ENCODE measurements around the gene C10orf88.

The C10orf88 gene, protein sequence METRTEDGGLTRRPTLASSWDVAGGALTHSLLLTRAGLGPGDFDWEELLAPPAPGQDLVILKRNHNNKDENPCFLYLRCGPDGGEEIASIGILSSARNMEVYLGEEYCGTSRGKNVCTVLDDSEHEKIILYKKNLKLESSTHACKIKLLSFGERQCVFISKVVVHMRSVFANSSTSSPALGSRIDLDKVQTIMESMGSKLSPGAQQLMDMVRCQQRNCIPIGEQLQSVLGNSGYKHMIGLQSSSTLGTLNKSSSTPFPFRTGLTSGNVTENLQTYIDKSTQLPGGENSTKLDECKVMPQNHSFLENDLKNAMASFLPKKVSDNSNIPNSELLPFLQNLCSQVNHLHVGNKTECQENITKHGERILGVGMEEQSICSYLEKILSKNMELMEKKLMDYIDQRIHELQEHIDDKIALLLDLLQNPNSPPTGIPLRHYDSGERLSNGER

DNA sequence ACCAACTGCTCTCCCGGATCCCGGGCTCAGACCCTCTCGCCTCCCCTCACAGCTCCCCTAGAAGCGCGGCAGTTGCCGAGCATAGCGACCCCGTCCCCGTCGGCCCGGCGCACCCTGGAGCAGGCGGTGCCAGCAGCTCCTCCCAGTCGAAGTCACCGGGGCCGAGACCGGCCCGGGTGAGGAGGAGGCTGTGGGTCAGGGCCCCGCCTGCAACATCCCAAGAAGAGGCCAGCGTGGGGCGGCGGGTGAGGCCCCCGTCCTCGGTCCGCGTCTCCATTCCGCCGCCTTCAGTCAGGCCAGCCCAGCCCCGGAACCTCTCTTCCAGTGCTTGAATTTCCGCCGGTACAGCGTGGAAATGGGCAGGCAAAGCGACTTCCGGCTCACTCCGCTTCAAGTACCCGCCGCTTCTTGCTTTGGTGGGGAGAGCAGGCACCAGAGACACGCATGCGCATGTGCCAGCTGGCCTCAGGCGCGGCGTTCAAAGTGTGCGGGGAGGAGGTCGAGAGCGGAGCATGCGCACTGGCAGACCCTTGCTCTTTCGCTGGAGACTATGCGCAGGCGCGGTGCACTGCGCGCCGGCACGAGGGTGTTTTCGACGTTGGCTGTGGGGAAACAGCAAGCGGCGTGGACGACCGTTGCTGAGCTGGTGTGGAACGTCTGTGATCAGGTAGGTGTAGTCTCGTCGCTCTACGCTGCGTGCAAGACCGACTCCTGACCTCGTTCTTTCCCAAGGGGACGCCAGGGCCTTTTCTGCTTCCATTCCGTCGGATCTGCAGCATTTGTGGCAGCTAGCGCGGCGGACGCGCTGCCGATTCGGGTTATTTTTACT, at the start of gene C10orf88:
C10orf88 (minus strand) TSS at position 326 of the 829 bp plus-strand sequence; CDS start at position 277, 49 bp downstream.
- DNase-seq: peak; percentile 99

DNA sequence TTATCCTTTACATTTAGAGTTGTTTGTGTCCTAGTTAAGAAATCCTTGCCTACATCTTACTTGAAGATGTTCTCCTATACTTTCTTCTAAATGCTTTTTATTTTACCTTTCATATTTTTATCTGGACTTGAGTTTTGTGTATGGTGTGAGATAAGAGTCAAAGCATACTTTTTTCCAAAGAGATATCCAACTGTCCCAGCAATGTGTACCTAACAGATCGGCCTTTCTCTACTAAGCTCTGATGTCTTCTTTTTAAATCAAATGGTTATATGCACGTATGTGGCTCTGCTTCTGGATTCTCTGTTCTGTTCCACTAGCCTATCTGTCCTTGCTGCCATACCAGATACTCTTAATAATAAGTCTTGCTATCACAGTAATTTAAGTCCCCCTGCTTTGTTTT, 47.3 kb upstream of the C10orf88 start:
- DNase-seq: no peak

DNA sequence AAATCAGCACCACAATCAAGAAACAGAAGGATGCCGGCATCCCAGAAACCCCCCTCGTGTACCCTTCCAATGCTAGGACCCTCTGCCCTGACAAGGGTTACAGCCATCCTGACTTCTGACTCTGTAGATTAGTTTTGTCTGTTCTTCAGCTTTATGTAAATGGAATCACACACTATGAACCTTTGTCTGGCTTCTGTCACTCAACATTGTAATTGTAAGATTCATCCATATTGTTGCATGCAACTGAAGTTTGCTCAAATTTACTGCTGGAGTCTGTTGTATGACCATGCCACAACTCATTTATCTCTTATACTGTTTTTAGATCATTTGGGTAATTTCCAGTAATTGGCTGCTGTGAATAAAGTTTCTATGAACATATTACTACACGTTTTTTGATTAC, 46.1 kb upstream of the C10orf88 start:
- no peak for DNase-seq

DNA sequence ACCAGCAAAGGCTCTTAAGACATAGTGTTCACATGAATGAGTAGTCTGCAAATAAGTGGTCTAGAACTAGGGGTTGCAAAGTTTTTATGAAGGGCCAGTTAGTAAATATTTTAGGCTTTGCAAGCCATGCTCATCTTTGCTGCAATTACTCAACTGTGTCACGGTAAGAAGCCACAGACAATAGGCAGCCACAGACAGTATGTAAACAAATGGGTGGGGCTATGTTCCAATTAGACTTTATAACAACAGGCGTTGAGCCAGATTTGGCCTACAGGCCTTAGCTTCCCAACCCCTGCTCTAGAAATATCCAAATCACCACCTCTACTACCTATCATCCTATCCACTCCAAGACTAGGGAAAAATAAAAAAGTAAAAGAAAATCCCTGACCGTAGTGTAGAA, 45.3 kb upstream of the C10orf88 start:
- DNase-seq: no peak

DNA sequence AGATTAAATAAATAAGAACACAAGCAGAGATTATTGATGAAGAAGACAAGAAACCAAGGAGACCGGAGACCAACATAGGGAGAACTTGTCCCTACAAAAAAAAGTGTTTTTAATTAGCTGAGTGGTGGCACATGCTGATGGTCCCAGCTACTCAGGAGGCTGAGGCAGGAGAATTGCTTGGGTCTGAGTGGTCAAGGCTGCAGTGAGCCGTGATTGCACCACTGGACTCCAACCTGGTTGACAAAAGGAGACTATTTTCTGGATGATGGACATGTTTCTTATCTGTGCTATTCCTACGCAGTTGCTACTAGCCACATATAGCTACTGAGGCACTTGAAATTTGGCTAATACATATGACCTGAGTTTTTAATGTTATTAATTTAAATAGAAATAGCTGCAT, 44.9 kb upstream of the C10orf88 start:
- no peak for DNase-seq

- DNase-seq: no peak
These were observed 44.4 kb upstream of the C10orf88 start for GRCh38 chr10:122998360-122998917.

GRCh38 chr10:122997864-122998263, 43.8 kb upstream of the C10orf88 start:
- no peak for DNase-seq

DNA sequence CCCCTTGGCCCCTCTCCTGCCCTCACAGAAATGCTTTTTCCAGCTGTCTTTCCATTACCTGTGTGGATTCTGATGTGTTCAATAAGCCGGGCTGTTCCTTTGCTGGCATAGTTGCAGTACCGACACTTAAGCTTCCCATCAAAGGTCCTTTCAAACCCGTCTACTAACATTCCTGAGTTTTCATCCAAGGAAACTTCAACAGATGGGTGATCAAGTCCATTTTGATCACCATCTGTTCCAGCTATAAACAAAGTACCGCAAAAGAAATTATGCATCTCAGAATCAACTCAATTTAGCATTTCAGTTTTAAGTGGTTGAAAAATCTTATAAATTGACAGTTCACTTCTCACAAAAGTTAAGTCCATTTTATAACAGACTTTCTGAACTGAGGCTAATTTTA, 41.9 kb upstream of the C10orf88 start:
- no peak for DNase-seq

- no peak for DNase-seq
These were observed 39.8 kb upstream of the C10orf88 start for GRCh38 chr10:122993797-122994336.

DNA sequence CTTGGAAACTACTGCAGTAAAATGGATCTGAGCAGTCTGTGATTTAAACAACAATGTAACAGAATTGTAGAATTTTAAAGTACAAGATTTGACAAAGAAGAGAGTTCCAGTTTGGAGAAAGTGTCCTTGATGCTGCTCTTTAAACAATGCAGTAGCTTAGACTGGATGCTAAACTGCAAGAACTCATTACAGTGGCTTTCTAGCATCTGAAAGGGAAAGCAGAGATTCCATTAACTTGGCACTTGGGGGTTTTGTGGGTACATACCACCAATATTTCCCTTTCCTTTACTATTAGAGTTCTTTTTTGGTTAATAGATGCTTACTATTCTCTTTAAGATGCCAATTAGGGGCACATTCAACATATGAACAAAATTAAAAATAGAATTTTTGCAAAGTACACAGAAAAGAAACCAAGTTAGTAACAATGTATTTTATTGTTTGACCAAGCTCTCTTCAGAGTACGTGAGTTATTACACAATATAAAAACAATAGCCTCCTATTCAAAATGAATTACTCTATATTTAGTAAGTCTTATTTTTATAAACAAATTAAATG, 38.1 kb upstream of the C10orf88 start:
- no peak for DNase-seq

DNA sequence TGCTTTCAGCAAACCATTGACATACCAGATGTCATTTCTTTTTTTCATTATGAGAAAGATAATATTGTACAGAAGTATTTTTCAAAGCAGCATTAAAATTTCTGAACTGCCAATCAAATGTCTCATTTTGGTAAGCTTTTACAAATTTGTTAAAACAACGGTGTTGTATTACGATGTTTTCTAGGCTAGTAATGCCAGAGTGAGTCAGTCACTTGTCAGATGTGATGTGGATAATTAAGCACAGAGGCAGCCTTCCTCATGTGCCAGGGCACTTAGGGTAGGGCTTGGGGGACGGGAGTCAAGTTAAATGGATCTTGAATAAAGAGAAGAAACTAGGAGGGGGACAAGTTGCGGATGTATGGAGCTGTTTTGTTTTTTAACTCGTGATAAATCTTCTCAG, 36.3 kb upstream of the C10orf88 start:
- no peak for DNase-seq

GRCh38 chr10:122988501-122988900, 34.5 kb upstream of the C10orf88 start:
- no peak for DNase-seq

- no peak for DNase-seq
These were observed 32.3 kb upstream of the C10orf88 start for GRCh38 chr10:122986335-122986734.

- DNase-seq: no peak
These were observed 30.7 kb upstream of the C10orf88 start for GRCh38 chr10:122984708-122985107.

DNA sequence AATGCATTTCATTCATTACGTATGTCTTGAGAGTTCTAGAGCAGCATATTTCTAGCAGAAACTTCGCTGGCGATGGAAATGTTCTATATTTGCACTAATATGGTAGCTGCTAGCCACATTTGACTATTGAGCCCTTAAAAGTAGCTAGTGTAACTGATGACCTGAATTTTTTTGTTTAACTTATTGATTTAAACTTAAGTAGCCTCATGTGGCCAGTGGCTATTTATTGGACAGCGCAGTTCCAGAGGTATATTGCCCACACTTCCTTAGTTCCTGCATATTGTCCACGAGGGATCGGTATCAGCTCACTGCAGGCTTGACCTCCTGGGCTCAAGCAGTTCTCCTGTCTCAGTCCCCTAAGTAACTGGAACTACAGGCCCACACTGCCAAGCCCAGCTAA, 29.9 kb upstream of the C10orf88 start:
- no peak for DNase-seq

- peak; percentile 16 for DNase-seq
These were observed 27.0 kb upstream of the C10orf88 start for GRCh38 chr10:122981066-122981464.

GRCh38 chr10:122980209-122981065, 26.4 kb upstream of the C10orf88 start, which contains the start of gene PSTK:
TSS of gene PSTK (plus strand) at chr10:122980401. CDS start at chr10:122980480, 79 bp downstream.
- DNase-seq: peak; percentile 87

DNA sequence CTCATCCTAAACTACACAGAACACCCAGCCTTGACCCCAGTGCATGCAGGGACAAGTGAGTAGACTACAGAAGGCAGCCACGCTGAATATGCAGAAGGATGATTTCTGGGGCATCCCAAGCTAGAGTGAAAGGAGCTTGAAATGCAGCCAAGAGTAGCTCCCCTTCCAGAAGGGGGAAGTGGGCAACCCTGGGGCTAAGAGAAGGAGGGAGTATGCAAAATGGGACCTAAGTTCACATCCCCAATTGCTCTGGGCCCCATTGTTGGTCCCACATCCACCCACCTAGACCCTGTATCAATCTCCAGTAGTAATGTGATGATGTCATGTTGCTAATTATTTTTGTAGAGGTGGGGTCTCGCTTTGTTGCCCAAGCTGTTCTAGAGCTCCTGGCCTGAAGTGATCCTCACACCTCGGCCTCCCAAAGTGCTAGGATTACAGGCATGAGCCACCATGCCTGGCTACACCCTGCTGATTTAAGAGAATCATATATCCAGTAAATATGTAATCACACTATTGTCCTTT, 20.6 kb upstream of the C10orf88 start:
- no peak for DNase-seq

DNA sequence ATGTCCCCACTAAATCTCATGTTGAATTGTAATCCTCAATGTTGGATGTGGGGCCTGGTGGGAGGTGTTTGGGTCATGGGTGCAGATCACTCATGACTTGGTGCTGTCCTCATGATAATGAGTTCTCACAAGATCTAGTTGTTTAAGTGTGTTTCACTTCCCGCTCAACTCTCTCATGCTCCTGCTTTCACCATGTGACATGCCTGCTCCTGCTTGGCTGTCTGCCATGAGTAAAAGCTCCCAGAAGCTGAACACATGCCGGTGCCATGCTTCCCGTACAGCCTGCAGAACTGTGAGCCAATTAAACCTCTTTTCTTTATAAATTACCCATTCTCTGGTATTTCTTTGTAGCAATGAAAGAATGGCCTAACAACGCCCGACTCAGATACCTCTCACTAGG, 20.0 kb upstream of the C10orf88 start:
- DNase-seq: no peak

DNA sequence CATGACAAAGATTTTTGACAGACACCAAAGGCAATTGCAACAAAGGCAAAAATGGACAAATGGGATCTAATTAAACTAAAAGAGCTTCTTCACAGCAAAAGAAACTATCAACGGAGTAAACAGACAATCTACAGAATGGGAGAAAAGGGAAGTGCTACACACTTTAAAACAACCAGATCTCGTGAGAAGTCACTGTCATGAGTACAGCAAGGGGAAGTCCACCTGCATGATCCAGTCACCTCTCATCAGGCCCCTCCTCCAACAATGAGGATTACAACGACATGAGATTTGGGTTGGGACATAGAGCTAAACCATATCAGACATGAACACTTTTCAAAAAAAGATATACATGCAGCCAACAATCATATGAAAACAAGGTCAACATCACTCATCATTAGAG, 14.7 kb upstream of the C10orf88 start:
- DNase-seq: no peak

GRCh38 chr10:122966879-122967278, 12.9 kb upstream of the C10orf88 start:
- no peak for DNase-seq

DNA sequence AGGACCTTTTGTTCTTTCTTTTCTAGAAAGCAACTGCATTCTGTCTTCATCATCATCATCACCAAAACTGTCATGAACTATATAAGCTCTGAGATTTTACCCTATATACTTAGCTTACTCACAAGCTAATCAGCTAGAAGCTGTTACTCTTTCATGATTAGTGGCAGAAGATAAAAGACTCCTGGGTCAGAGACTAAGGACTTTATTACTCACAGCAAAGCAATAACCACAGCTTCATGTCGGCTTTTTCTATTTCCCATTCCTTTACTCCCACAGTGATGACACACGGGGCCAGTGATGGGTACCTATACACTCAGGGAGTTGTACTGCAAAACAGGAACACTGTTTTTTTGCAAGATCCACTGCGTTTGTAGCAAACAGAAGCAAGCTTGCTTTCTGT, 8.4 kb upstream of the C10orf88 start:
- no peak for DNase-seq
